Pulmonary artery endothelial cell (primary cell): ENCODE measurements around the gene OGFOD1. TPM values are rescaled to one million over a fixed set of nuclear protein-coding genes. Genes with fewer than 3 reads are reported as not detected.
A peak's percentile ranks its signal among the peaks of the same experiment; 100 is the strongest.
"Not testable (repeated sequence)": the region's sequence is repeated elsewhere in the genome, so short reads cannot be mapped to it uniquely, and the experiment has no call there.

Experiments used
- DNase-seq: peaks from one replicate; pipeline ENCODE4 v3.0.0-alpha.2; 2011; ENCODE audit warnings: low read depth, low spot score
- total RNA-seq: library from RNA; depleted of rRNA; stranded (reverse); fragments of >200 nt; gene quantifications from 2 replicates; pipeline ENCODE4 v1.2.3, GENCODE V29; 2014

OGFOD1 gene
- total RNA-seq, 1 donor from 2014 or later = 87.0 TPM

GRCh38 chr16:56479469-56479868 lies 28.1 kb downstream of the OGFOD1 start:
- DNase-seq = no peak

GRCh38 chr16:56480776-56481467 lies 29.6 kb downstream of the OGFOD1 start:
- no peak for DNase-seq

GRCh38 chr16:56481468-56482122 lies 30.2 kb downstream of the OGFOD1 start:
- no peak for DNase-seq

- no peak for DNase-seq
These were observed 31.4 kb downstream of the OGFOD1 start for GRCh38 chr16:56482683-56483236.

- DNase-seq = no peak
These were observed 32.0 kb downstream of the OGFOD1 start for GRCh38 chr16:56483394-56483793.

- DNase-seq = no peak
These were observed 36.7 kb downstream of the OGFOD1 start for GRCh38 chr16:56488035-56488434.

GRCh38 chr16:56488868-56489267 lies 37.5 kb downstream of the OGFOD1 start:
- not testable (repeated sequence) for DNase-seq

GRCh38 chr16:56491657-56492261 lies 40.4 kb downstream of the OGFOD1 start:
- DNase-seq = no peak

- DNase-seq = no peak
These were observed 41.8 kb downstream of the OGFOD1 start for GRCh38 chr16:56493126-56493525.

- DNase-seq = no peak
These were observed 42.5 kb downstream of the OGFOD1 start for GRCh38 chr16:56493815-56494214.

- no peak for DNase-seq
These were observed 53.8 kb downstream of the OGFOD1 start for GRCh38 chr16:56505181-56505580.

- peak; percentile 63 for DNase-seq
These were observed 55.6 kb downstream of the OGFOD1 start for GRCh38 chr16:56506941-56507340.

GRCh38 chr16:56510544-56510943 lies 59.2 kb downstream of the OGFOD1 start:
- DNase-seq = no peak

GRCh38 chr16:56512025-56512424 lies 60.7 kb downstream of the OGFOD1 start:
- no peak for DNase-seq

- DNase-seq = no peak
These were observed 61.7 kb downstream of the OGFOD1 start for GRCh38 chr16:56513091-56513490.

GRCh38 chr16:56513972-56514371 lies 62.6 kb downstream of the OGFOD1 start:
- DNase-seq = peak; percentile 35

GRCh38 chr16:56514845-56515244 lies 63.5 kb downstream of the OGFOD1 start:
- no peak for DNase-seq

GRCh38 chr16:56515665-56516064 lies 64.3 kb downstream of the OGFOD1 start:
- no peak for DNase-seq

- no peak for DNase-seq
These were observed 65.9 kb downstream of the OGFOD1 start for GRCh38 chr16:56517206-56517605.

GRCh38 chr16:56518425-56518824 lies 67.1 kb downstream of the OGFOD1 start:
- no peak for DNase-seq

GRCh38 chr16:56519459-56520250 lies 68.3 kb downstream of the OGFOD1 start, which contains the start of gene BBS2:
Gene BBS2 (minus strand): TSS chr16:56520024. CDS start chr16:56519862, 162 bp downstream.
- DNase-seq = peak; percentile 22

- DNase-seq = no peak
These were observed 68.9 kb downstream of the OGFOD1 start for GRCh38 chr16:56520251-56520577.
